22Rv1 (cell line): Measurements from ENCODE around the gene ADGRA1.
"Not testable (repeated sequence)": the region's sequence is repeated elsewhere in the genome, so short reads cannot be mapped to it uniquely, and the experiment has no call there.

Experiments used
- H3K27ac ChIP-seq: fragments of 450-650 bp; 2 replicates; pipeline ENCODE4 v1.5.1; 2017
- ZFX ChIP-seq: fragments of 450-650 bp; IDR thresholded peaks from 2 replicates; pipeline ENCODE4 v1.6.1; 2017; ENCODE audit warnings: antibody characterized with exemption, borderline replicate concordance
- TF ChIP-seq, protein P1 (sequence below): fragments of 450-650 bp; IDR thresholded peaks from 2 replicates; pipeline ENCODE4 v1.5.1; 2017; ENCODE audit warnings: mild to moderate bottlenecking

ADGRA1 gene

DNA sequence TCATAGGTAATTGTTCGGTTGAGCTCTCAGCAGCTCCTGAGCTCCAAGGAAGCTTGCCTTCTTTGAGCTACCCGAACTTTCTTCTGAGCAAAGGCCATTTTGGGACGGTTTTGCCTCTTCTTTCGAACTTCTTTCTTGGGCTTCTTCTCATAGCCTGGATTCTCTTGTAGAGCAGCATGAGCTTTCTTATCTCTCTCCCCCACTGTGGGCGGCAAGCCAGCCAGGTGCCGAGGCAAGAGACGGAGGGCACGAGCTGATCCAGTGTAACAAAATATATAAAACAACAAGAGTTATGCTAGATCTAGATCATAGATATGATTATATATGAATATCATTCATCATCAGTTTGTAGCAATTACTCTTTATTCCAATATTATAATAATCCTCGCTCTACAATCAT, 55.8 kb downstream of the ADGRA1 start:
- no peak for TF ChIP-seq ZFX
- TF ChIP-seq, protein P1, sequence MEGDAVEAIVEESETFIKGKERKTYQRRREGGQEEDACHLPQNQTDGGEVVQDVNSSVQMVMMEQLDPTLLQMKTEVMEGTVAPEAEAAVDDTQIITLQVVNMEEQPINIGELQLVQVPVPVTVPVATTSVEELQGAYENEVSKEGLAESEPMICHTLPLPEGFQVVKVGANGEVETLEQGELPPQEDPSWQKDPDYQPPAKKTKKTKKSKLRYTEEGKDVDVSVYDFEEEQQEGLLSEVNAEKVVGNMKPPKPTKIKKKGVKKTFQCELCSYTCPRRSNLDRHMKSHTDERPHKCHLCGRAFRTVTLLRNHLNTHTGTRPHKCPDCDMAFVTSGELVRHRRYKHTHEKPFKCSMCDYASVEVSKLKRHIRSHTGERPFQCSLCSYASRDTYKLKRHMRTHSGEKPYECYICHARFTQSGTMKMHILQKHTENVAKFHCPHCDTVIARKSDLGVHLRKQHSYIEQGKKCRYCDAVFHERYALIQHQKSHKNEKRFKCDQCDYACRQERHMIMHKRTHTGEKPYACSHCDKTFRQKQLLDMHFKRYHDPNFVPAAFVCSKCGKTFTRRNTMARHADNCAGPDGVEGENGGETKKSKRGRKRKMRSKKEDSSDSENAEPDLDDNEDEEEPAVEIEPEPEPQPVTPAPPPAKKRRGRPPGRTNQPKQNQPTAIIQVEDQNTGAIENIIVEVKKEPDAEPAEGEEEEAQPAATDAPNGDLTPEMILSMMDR, result no peak
- no peak overlapping the region for H3K27ac ChIP-seq

DNA sequence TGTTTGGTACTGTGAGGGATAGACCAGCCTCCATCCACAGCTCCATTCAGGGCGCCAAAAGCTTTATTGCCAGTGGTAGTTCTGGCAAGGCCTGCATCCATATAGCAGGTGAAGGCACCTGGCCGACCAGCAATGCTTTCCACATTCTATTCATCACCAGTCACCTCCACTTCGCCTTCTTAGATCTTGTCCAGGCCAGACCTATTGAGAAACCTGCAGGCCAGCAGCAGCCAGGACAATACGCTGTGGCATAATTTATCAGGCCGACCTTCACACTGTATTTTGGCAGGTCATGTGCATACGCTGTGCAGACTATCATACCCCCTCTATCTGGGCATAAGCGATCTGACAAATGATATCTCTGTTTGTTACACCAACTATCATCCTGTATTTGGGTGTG, 57.0 kb downstream of the ADGRA1 start:
- TF ChIP-seq, protein P1, result no peak
- TF ChIP-seq ZFX, result no peak
- H3K27ac ChIP-seq, result no peak overlapping the region

- no peak for TF ChIP-seq ZFX
- TF ChIP-seq, protein P1, result no peak
- no peak overlapping the region for H3K27ac ChIP-seq
Observed at GRCh38 chr10:133150226-133150625, 62.5 kb downstream of the ADGRA1 start.

- no peak overlapping the region for H3K27ac ChIP-seq
- no peak for TF ChIP-seq ZFX
- TF ChIP-seq, protein P1, result no peak
Observed at GRCh38 chr10:133150656-133151055, 62.9 kb downstream of the ADGRA1 start.

DNA sequence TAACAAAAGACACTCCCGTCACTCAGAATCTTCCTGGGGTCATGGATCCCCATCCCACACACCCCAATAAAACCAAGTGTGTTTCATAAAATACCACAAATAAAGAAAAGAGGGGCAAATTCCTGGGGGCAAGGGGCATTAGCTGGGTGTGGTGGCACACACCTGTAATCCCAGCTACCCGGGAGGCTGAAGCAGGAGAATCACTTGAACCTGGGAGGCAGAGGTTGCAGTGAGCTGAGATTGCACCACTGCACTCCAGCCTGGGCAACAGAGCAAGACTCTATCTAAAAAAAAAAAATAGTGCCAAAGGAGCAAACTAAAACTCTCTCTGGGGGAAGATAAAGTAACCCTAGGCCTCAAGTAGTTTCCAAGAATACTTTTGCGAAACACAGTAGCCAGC, 63.3 kb downstream of the ADGRA1 start:
- H3K27ac ChIP-seq, result not testable (repeated sequence)

DNA sequence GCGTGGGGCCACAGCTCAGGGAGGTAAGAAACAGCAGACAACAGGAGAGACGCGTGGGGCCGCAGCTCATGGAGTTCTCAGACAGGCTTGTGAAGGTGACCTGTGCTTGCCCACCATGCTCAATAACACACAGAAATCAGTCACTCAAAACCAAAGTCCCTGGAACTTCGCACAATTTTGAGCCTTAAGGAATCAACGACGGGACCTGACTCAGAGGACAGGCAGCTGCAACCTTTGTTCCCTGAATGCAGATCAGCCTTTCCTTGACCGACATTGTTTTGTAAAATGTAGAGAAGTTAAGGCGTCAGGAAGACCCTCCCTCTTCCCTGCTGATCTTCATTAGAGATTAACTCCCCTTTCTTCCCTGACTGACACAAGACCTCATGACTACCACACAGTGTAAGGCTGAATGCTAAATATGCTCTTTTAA, 63.8 kb downstream of the ADGRA1 start:
- H3K27ac ChIP-seq, result no peak overlapping the region
- no peak for TF ChIP-seq ZFX
- TF ChIP-seq, protein P1, result no peak

- no peak overlapping the region for H3K27ac ChIP-seq
- no peak for TF ChIP-seq ZFX
- TF ChIP-seq, protein P1, result no peak
Observed at GRCh38 chr10:133154411-133154810, 66.7 kb downstream of the ADGRA1 start.
